A549 (cell line): ENCODE results near the gene HIVEP3. TPM values are rescaled to one million over a fixed set of nuclear protein-coding genes. Genes with fewer than 3 reads are reported as not detected.
A peak's percentile ranks its signal among the peaks of the same experiment; 100 is the strongest.

Experiments used
- ATAC-seq, 2 experiments: fragments of 200-7000 bp in 1 of 2; fragments of >200 bp in 1 of 2; cut with Nextera tagmentation in 1 of 2; cut with Tn5 transposase in 1 of 2; 3 replicates each; pipeline versions ENCODE4 v1.8.0 to v1.9.1; 2018 to 2020; ENCODE audit warnings: mild to moderate bottlenecking in 1 of 2, moderate library complexity in 1 of 2
- CTCF ChIA-PET: fragments of 300-600 bp; sonication (Branson Sonifier 250); formaldehyde crosslinking; extraction: SDS; loops from one replicate; lab custom pipeline; 2021; ENCODE audit warnings: antibody characterized with exemption, inconsistent platforms; lab: Yijun Ruan, JAX
- POLR2A ChIA-PET: fragments of 350-600 bp; formaldehyde crosslinking; extraction: SDS; loops from one replicate; lab custom pipeline; 2021; ENCODE audit warnings: antibody characterized with exemption, inconsistent platforms; lab: Yijun Ruan, JAX
- DNase-seq, 2 experiments: peaks; one replicate each; pipeline versions ENCODE4 v3.0.0 to v3.0.0-alpha.2; 2011 to 2016; ENCODE audit warnings: low read depth in 1 of 2, low spot score in 1 of 2
- FAIRE-seq: peaks from 2 replicates; lab custom pipeline; 2011; peaks lifted over from hg19 to GRCh38; lab: Jason Lieb, UNC
- H3K27ac ChIP-seq, 2 experiments: fragments of >200 bp; sonication (Bioruptor Twin); formaldehyde crosslinking; 3 replicates each; pipeline ENCODE4 v1.5.1; 2016 to 2017
- H3K4me1 ChIP-seq: fragments of >200 bp; sonication (Bioruptor Twin); formaldehyde crosslinking; 3 replicates; pipeline ENCODE4 v1.6.1; 2016
- H3K4me2 ChIP-seq: fragments of >200 bp; sonication (Bioruptor Twin); formaldehyde crosslinking; 3 replicates; pipeline ENCODE4 v1.6.1; 2016
- H3K4me3 ChIP-seq: fragments of >200 bp; sonication (Bioruptor Twin); formaldehyde crosslinking; 3 replicates; pipeline ENCODE4 v1.5.1; 2016
- H3K9me3 ChIP-seq: fragments of >200 bp; sonication (Bioruptor Twin); formaldehyde crosslinking; 3 replicates; pipeline ENCODE4 v1.6.1; 2016
- ATOH8 ChIP-seq: fragments of 250-450 bp; sonication (Bioruptor Pico); IDR thresholded peaks from 2 replicates; pipeline ENCODE4 v1.5.0; 2020; ENCODE audit warnings: low read depth, mild to moderate bottlenecking, moderate library complexity
- CEBPB ChIP-seq, 2 experiments: fragments of >200 bp in 1 of 2; sonication (Bioruptor Twin) in 1 of 2; formaldehyde crosslinking in 1 of 2; IDR thresholded peaks; 2 replicates each; pipeline ENCODE4 v1.6.1; 2012 to 2016
- E2F6 ChIP-seq: IDR thresholded peaks from 2 replicates; pipeline ENCODE4 v1.6.1; 2012; ENCODE audit warnings: low read depth, borderline replicate concordance
- EHF ChIP-seq: fragments of 250-450 bp; sonication (Bioruptor Pico); IDR thresholded peaks from 2 replicates; pipeline ENCODE4 v1.5.0; 2020; ENCODE audit warnings: mild to moderate bottlenecking
- EHMT2 ChIP-seq: fragments of 200-600 bp; sonication (generic); IDR thresholded peaks from 2 replicates; pipeline ENCODE4 v1.6.1; 2016; ENCODE audit warnings: antibody characterized with exemption, low read depth, mild to moderate bottlenecking, moderate library complexity
- EP300 ChIP-seq, 2 experiments: fragments of >200 bp; sonication (Bioruptor Twin); formaldehyde crosslinking; IDR thresholded peaks; 2 replicates in 1 of 2; 3 replicates in 1 of 2; pipeline ENCODE4 v1.6.1; 2016 to 2017
- FOSL2 ChIP-seq, 2 experiments: fragments of 450-650 bp in 1 of 2; fragments of >200 bp in 1 of 2; sonication (Bioruptor Twin) in 1 of 2; formaldehyde crosslinking; IDR thresholded peaks; 2 replicates each; pipeline versions ENCODE4 v1.5.0 to v1.6.1; 2016 to 2020; ENCODE audit warnings: mild to moderate bottlenecking in 1 of 2, moderate library complexity in 1 of 2
- GATA3 ChIP-seq: IDR thresholded peaks from 2 replicates; pipeline ENCODE4 v1.6.1; 2012; ENCODE audit warnings: borderline replicate concordance
- HES2 ChIP-seq: fragments of >200 bp; sonication (Bioruptor Twin); formaldehyde crosslinking; IDR thresholded peaks from 2 replicates; pipeline ENCODE4 v1.6.1; 2016
- HEYL ChIP-seq: fragments of 250-450 bp; sonication (Bioruptor Pico); IDR thresholded peaks from 2 replicates; pipeline ENCODE4 v1.8.0; 2021; ENCODE audit warnings: mild to moderate bottlenecking, moderate library complexity
- JUN ChIP-seq, 2 experiments: fragments of >200 bp; sonication (Bioruptor Twin); formaldehyde crosslinking; IDR thresholded peaks; 2 replicates in 1 of 2; 3 replicates in 1 of 2; pipeline ENCODE4 v1.6.1; 2016 to 2017
- JUNB ChIP-seq: fragments of >200 bp; sonication (Bioruptor Twin); formaldehyde crosslinking; IDR thresholded peaks from 2 replicates; pipeline ENCODE4 v1.6.1; 2016
- MAZ ChIP-seq: fragments of 150-350 bp; IDR thresholded peaks from 2 replicates; pipeline ENCODE4 v1.6.1; 2014; ENCODE audit warnings: antibody characterized with exemption, low read depth, low read length, borderline replicate concordance
- PHF8 ChIP-seq: fragments of 200-600 bp; sonication (generic); IDR thresholded peaks from 2 replicates; pipeline ENCODE4 v1.6.1; 2016; ENCODE audit warnings: low read depth, mild to moderate bottlenecking, antibody characterized with exemption, moderate library complexity, borderline replicate concordance
- POLR2A ChIP-seq: IDR thresholded peaks from 2 replicates; pipeline ENCODE4 v1.6.1; 2012; ENCODE audit warnings: mild to moderate bottlenecking, low read length
- RFX5 ChIP-seq: fragments of 450-650 bp; IDR thresholded peaks from 2 replicates; pipeline ENCODE4 v1.7.1; 2014; ENCODE audit warnings: antibody characterized with exemption, mild to moderate bottlenecking, moderate library complexity
- RNF2 ChIP-seq: fragments of 200-600 bp; sonication (generic); IDR thresholded peaks from 2 replicates; pipeline ENCODE4 v1.6.1; 2016; ENCODE audit warnings: low read depth, mild to moderate bottlenecking, antibody characterized with exemption, moderate library complexity, borderline replicate concordance
- TP53 ChIP-seq: fragments of 250-450 bp; sonication (Bioruptor Pico); IDR thresholded peaks from 2 replicates; pipeline ENCODE4 v1.5.0; 2021; ENCODE audit warnings: mild to moderate bottlenecking, moderate library complexity
- USF2 ChIP-seq: fragments of 450-650 bp; IDR thresholded peaks from 2 replicates; pipeline ENCODE4 v1.6.1; 2014; ENCODE audit warnings: antibody characterized with exemption
- ZFP36 ChIP-seq: fragments of 450-650 bp; IDR thresholded peaks from 2 replicates; pipeline ENCODE4 v1.6.1; 2014; ENCODE audit warnings: borderline replicate concordance; ENCODE audit not compliant: partially characterized antibody
- ZNF302 ChIP-seq: fragments of 250-450 bp; sonication (Bioruptor Pico); IDR thresholded peaks from 2 replicates; pipeline ENCODE4 v1.9.0; 2021; ENCODE audit warnings: inconsistent platforms, mild to moderate bottlenecking, moderate library complexity
- ZSCAN20 ChIP-seq: fragments of 250-450 bp; sonication (Bioruptor Pico); IDR thresholded peaks from 2 replicates; pipeline ENCODE4 v1.8.0; 2022; ENCODE audit warnings: mild to moderate bottlenecking, moderate library complexity
- WGBS: methylation state at CpG from one replicate; pipeline ENCODE4 v1.1.6; 2017; ENCODE audit errors: missing lambda C conversion rate; 5-methylcytosine and 5-hydroxymethylcytosine counted together
- polyA plus RNA-seq, 4 experiments: library from polyadenylated mRNA; depleted of rRNA in 3 of 4; stranded (reverse); fragments of >200 nt; fragmentation: RNase III in 1 of 4; extraction: RNeasy Plus Mini Kit Qiagen cat#74134 plus additional on column Dnase treatment in 1 of 4; gene quantifications; 2 replicates in 3 of 4; 3 replicates in 1 of 4; pipeline ENCODE4 v1.2.3, GENCODE V29; 2011 to 2017

Gene HIVEP3
- polyA plus RNA-seq, 2 of the 4 experiments (the other 2 are of a cell fraction) = 1.5 to 2.0 TPM

- Histone ChIP-seq H3K4me1 (peaks cover 11% of the 10 kb centered on the region; the same call in 2 of the 3 replicates), H3K4me2 (no peak overlapping the region), H3K27ac (no peak overlapping the region), H3K9me3 (no peaks in the 10 kb centered on the region), H3K4me3 (no peak overlapping the region)
- 90% methylated on average over 4 of the region's 4 CpGs for WGBS
- DNase-seq (no peak), FAIRE-seq (no peak), ATAC-seq (no peak)
- no peak for TF ChIP-seq CEBPB (IDR thresholded peaks at IDR 0.05)
- no peak for TF ChIP-seq ZSCAN20 (CRISPR knock-in tag)
- TF ChIP-seq HEYL (CRISPR knock-in tag) = no peak
- no peak for TF ChIP-seq ZNF302 (CRISPR knock-in tag)
- no peak for TF ChIP-seq GATA3
- TF ChIP-seq PHF8 = no peak
- no peak for TF ChIP-seq USF2
- TF ChIP-seq HES2 = no peak
- TF ChIP-seq POLR2A = no peak
- TF ChIP-seq ZFP36 = no peak
- TF ChIP-seq EP300 (IDR thresholded peaks at IDR 0.05) = no peak
- POLR2A ChIA-PET = no interaction called here
- CTCF ChIA-PET = no interaction called here
These were observed 46.6 kb downstream of the HIVEP3 start for GRCh38 chr1:41872074-41872473.

GRCh38 chr1:41870076-41870562 is 48.6 kb downstream of the HIVEP3 start:
- POLR2A ChIA-PET = no interaction called here
- CTCF ChIA-PET = no interaction called here
- Histone ChIP-seq H3K4me2 (peak overlapping the region; percentile 45; the same call in 2 of the 3 replicates), H3K27ac (peak overlapping the region in 1 of 2 experiments; percentile 21; a peak in 2 of 6 replicates), H3K9me3 (no peaks in the 10 kb centered on the region)
- WGBS = 27% methylated on average over 7 of the region's 7 CpGs
- FAIRE-seq = no peak
- TF ChIP-seq E2F6 = no peak
- TF ChIP-seq PHF8 = no peak
- no peak for TF ChIP-seq MAZ
- peak; percentile 34; the same call in 1 of the 2 replicates for TF ChIP-seq GATA3
- no peak for TF ChIP-seq EHF (CRISPR knock-in tag)
- TF ChIP-seq RNF2 = no peak
- no peak for TF ChIP-seq TP53
- TF ChIP-seq JUN (IDR thresholded peaks at IDR 0.05) = no peak
- no peak for TF ChIP-seq ATOH8 (CRISPR knock-in tag)
- peak; percentile 56 for TF ChIP-seq JUNB
- peak; percentile 34; the same call in 1 of the 2 replicates for TF ChIP-seq FOSL2 (IDR thresholded peaks at IDR 0.05)
- TF ChIP-seq FOSL2 (CRISPR knock-in tag; IDR thresholded peaks at IDR 0.05) = peak; percentile 84
- TF ChIP-seq EHMT2 = no peak
- no peak for TF ChIP-seq RFX5
- TF ChIP-seq, all 56 proteins: peak for 3
- H3K4me1 ChIP-seq = peaks cover 11% of the 10 kb centered on the region; the same call in 2 of the 3 replicates
- DNase-seq (no peak), ATAC-seq (no peak)
- no peak overlapping the region for H3K4me3 ChIP-seq
